Trophoblast cell (in vitro differentiated cells and primary cell): ENCODE data around the gene LDLRAD2.

Source experiments
- DNase-seq, 2 donors: peaks; one replicate each; pipeline ENCODE4 v3.0.0-alpha.2; 2016
- H2AFZ ChIP-seq: 2 replicates; pipeline ENCODE4 v1.6.1; 2013; ENCODE audit warnings: low read length, moderate library complexity, mild to moderate bottlenecking; ENCODE audit not compliant: insufficient read depth, poor library complexity
- H2AK5ac ChIP-seq: 2 replicates; pipeline ENCODE4 v1.6.1; 2013; ENCODE audit warnings: mild to moderate bottlenecking, low read length
- H2BK120ac ChIP-seq: 2 replicates; pipeline ENCODE4 v1.6.1; 2013; ENCODE audit warnings: low read length, mild to moderate bottlenecking, moderate library complexity; ENCODE audit not compliant: insufficient read depth, poor library complexity
- H2BK12ac ChIP-seq: 2 replicates; pipeline ENCODE4 v1.6.1; 2013; ENCODE audit warnings: mild to moderate bottlenecking, low read length, moderate library complexity
- H2BK5ac ChIP-seq: 2 replicates; pipeline ENCODE4 v1.6.1; 2013; ENCODE audit warnings: low read length, low read depth, moderate library complexity, mild to moderate bottlenecking; ENCODE audit not compliant: poor library complexity
- H3K14ac ChIP-seq: 2 replicates; pipeline ENCODE4 v1.6.1; 2013; ENCODE audit warnings: mild to moderate bottlenecking, low read length
- H3K18ac ChIP-seq: 2 replicates; pipeline ENCODE4 v1.6.1; 2013; ENCODE audit warnings: mild to moderate bottlenecking, low read length
- H3K23ac ChIP-seq: 2 replicates; pipeline ENCODE4 v1.6.1; 2013; ENCODE audit warnings: low read length
- H3K27ac ChIP-seq: 2 replicates; pipeline ENCODE4 v1.5.1; 2013; ENCODE audit warnings: low read depth, mild to moderate bottlenecking, inconsistent platforms, low read length, moderate library complexity
- H3K27me3 ChIP-seq: 2 replicates; pipeline ENCODE4 v1.6.1; 2013; ENCODE audit warnings: inconsistent platforms, mild to moderate bottlenecking, low read length, moderate library complexity; ENCODE audit not compliant: insufficient read depth
- H3K36me3 ChIP-seq, 2 experiments: 1 replicate in 1 of 2; 2 replicates in 1 of 2; pipeline ENCODE4 v1.6.1; 2013; ENCODE audit warnings: low read length in 2 of 2, mild to moderate bottlenecking in 2 of 2, moderate library complexity in 1 of 2; ENCODE audit not compliant: insufficient read depth in 2 of 2, control insufficient read depth in 1 of 2
- H3K4ac ChIP-seq: 2 replicates; pipeline ENCODE4 v1.6.1; 2013; ENCODE audit warnings: low read depth, mild to moderate bottlenecking, low read length, moderate library complexity
- H3K4me1 ChIP-seq, 2 experiments: 1 replicate in 1 of 2; 2 replicates in 1 of 2; pipeline ENCODE4 v1.6.1; 2013; ENCODE audit warnings: low read length in 2 of 2, mild to moderate bottlenecking in 2 of 2, moderate library complexity in 1 of 2; ENCODE audit not compliant: insufficient read depth in 2 of 2, control insufficient read depth in 1 of 2
- H3K4me2 ChIP-seq: 2 replicates; pipeline ENCODE4 v1.6.1; 2013; ENCODE audit warnings: inconsistent platforms, mild to moderate bottlenecking, low read length, moderate library complexity
- H3K4me3 ChIP-seq: 2 replicates; pipeline ENCODE4 v1.5.1; 2013; ENCODE audit warnings: mild to moderate bottlenecking, low read depth, low read length, inconsistent platforms
- H3K79me1 ChIP-seq: one replicate; pipeline ENCODE4 v1.6.1; 2013; ENCODE audit warnings: low read length
- H3K79me2 ChIP-seq: 2 replicates; pipeline ENCODE4 v1.6.1; 2013; ENCODE audit warnings: low read length, mild to moderate bottlenecking; ENCODE audit not compliant: control insufficient read depth, insufficient read depth, poor library complexity
- H3K9ac ChIP-seq: 2 replicates; pipeline ENCODE4 v1.6.1; 2013; ENCODE audit warnings: mild to moderate bottlenecking, low read length
- H3K9me3 ChIP-seq: 2 replicates; pipeline ENCODE4 v1.6.1; 2013; ENCODE audit warnings: low read depth, mild to moderate bottlenecking, control low read depth, inconsistent platforms, low read length; ENCODE audit not compliant: insufficient read depth
- H4K12ac ChIP-seq: 2 replicates; pipeline ENCODE4 v1.6.1; 2013; ENCODE audit warnings: low read depth, mild to moderate bottlenecking, low read length, moderate library complexity
- H4K8ac ChIP-seq: 2 replicates; pipeline ENCODE4 v1.6.1; 2013; ENCODE audit warnings: low read depth, mild to moderate bottlenecking, low read length, moderate library complexity
- H4K91ac ChIP-seq: one replicate; pipeline ENCODE4 v1.6.1; 2013; ENCODE audit warnings: low read depth, mild to moderate bottlenecking, low read length, moderate library complexity
- WGBS: extraction: QIAGEN DNeasy Blood & Tissue Kit; methylation state at CpG from one replicate; pipeline ENCODE4 v1.1.7; 2013; ENCODE audit warnings: missing lambda C conversion rate; ENCODE audit not compliant: insufficient read length, insufficient coverage; ENCODE audit errors: extremely low coverage; 5-methylcytosine and 5-hydroxymethylcytosine counted together

LDLRAD2 gene

DNA sequence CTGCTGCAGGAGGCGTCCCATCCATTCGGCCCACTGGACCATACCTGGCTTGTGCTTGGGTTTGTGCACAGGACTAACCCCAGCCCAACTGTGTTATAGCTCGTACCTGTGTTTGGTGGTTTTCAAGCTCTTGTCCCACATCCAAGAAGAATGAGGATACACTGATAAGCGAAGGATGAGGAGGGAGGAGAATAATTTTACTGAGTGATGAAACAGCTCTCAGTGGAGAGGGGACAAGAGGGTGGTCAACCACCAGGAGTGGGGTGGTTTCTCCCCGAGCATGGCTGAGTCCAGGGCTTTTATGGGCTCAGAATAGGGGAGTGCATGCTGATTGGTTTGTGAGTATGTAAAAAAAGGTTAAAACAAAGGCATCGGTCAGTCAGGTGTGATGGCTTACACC, 17.0 kb upstream of the LDLRAD2 start:
- Histone ChIP-seq H4K8ac (no peak overlapping the region), H4K91ac (no peak overlapping the region), H3K27me3 (no peaks in the 10 kb centered on the region), H3K4me2 (no peak overlapping the region), H3K4ac (no peak overlapping the region), H2BK5ac (no peak overlapping the region), H3K79me2 (peaks cover 2% of the 10 kb centered on the region), H3K9ac (no peak overlapping the region), H3K23ac (no peak overlapping the region), H3K4me1 (no peaks in the 10 kb centered on the region), H4K12ac (no peak overlapping the region), H2AFZ (no peak overlapping the region), H3K4me3 (no peak overlapping the region), H2BK120ac (no peak overlapping the region), H3K14ac (no peak overlapping the region), H2AK5ac (no peak overlapping the region), H3K9me3 (no peaks in the 10 kb centered on the region), H3K18ac (no peak overlapping the region), H3K27ac (no peak overlapping the region), H3K36me3 (peaks cover 0 to 2% of the 10 kb centered on the region in 2 experiments), H2BK12ac (no peak overlapping the region), H3K79me1 (no peaks in the 10 kb centered on the region)
- no peak for DNase-seq
- no CpG with 5 or more reads among the region's 6 CpGs for WGBS

DNA sequence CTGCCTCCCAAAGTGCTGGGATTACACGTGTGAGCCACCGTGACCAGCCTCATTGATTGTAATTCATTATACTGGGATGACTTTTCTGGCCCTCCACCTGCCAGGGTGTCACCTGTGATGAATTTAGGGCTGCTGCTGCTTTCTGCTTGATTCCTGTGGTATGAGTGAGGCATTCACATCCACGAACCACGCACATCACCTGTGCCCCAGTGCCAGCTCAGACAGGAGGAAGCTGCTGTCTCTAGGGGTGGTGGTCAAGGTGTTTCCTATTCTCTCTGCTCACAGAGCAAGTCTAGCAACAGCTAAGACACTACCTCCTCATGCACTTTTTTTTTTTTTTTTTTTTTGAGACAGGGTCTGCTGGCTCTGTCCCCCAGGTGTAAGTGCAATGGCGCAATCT, 12.3 kb upstream of the LDLRAD2 start:
- DNase-seq = no peak

DNA sequence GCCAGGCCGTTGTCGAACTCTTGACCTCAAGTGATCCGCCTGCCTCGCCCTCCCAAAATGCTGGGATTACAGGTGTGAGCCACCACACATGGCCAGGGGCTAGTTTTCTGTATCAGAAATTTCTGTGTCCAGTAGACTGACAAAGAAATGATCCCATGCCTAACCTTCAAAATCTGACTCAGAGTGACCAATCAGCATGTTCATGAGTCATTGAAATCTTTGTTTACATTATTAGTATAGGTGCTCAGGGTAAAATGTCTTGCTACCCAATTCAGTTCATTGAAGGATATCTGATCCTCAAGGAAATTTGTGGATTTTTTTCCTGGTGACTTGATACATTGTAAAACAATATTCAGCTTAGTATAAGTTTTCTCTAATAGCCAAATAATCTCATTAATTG, 11.0 kb upstream of the LDLRAD2 start:
- Histone ChIP-seq H3K4me2 (no peak overlapping the region), H3K9me3 (no peaks in the 10 kb centered on the region), H3K27ac (no peak overlapping the region), H2AK5ac (no peak overlapping the region), H3K18ac (no peak overlapping the region), H3K4me1 (no peaks in the 10 kb centered on the region), H3K79me1 (no peaks in the 10 kb centered on the region), H3K4me3 (no peak overlapping the region), H4K91ac (no peak overlapping the region), H3K9ac (no peak overlapping the region), H3K14ac (no peak overlapping the region), H3K4ac (no peak overlapping the region), H3K27me3 (no peaks in the 10 kb centered on the region), H2BK5ac (no peak overlapping the region), H3K79me2 (no peaks in the 10 kb centered on the region), H2BK120ac (no peak overlapping the region), H2AFZ (no peak overlapping the region), H2BK12ac (no peak overlapping the region), H4K8ac (no peak overlapping the region), H3K36me3 (no peaks in the 10 kb centered on the region), H3K23ac (no peak overlapping the region), H4K12ac (no peak overlapping the region)
- no CpG with 5 or more reads among the region's 4 CpGs for WGBS
- DNase-seq = no peak

More for the DNA sequence above, 12.3 kb upstream of the LDLRAD2 start:
- peaks cover 0 to 2% of the 10 kb centered on the region in 2 experiments for H3K36me3 ChIP-seq
- no peak overlapping the region for H4K8ac ChIP-seq
- H2BK5ac ChIP-seq = no peak overlapping the region
- no peaks in the 10 kb centered on the region for H3K27me3 ChIP-seq
- no peak overlapping the region for H3K4me3 ChIP-seq
- no CpG with 5 or more reads among the region's 5 CpGs for WGBS
- H3K14ac ChIP-seq = no peak overlapping the region
- H2AK5ac ChIP-seq = no peak overlapping the region
- H3K18ac ChIP-seq = no peak overlapping the region
- no peak overlapping the region for H4K12ac ChIP-seq
- no peak overlapping the region for H2AFZ ChIP-seq
- H3K4me2 ChIP-seq = no peak overlapping the region
- no peak overlapping the region for H3K9ac ChIP-seq
- H2BK12ac ChIP-seq = no peak overlapping the region
- no peak overlapping the region for H3K4ac ChIP-seq
- H3K9me3 ChIP-seq = no peaks in the 10 kb centered on the region
- no peaks in the 10 kb centered on the region for H3K4me1 ChIP-seq
- no peaks in the 10 kb centered on the region for H3K79me1 ChIP-seq
- peaks cover 2% of the 10 kb centered on the region for H3K79me2 ChIP-seq
- H4K91ac ChIP-seq = no peak overlapping the region
- H3K23ac ChIP-seq = no peak overlapping the region
- H3K27ac ChIP-seq = no peak overlapping the region
- H2BK120ac ChIP-seq = no peak overlapping the region

DNA sequence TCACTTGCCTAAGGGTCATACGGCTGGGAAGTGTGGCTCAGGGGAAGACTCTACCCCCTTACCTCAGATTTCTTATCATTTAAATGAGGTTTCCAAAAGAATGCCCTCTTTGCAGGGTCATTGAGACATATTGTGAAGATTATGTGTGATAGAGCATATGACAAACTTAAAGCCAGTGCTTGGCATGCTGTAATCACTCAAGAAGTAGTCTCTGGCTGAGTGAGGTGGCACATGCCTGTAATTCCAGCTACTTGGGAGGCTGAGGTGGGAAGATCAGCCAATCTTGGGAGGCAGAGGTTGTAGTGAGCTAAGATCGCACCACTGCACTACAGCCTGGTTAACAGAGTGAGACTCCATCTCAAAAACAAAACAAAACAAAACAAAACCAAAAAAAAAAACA, 7.5 kb upstream of the LDLRAD2 start:
- Histone ChIP-seq H3K4me3 (no peak overlapping the region), H3K27me3 (no peaks in the 10 kb centered on the region), H3K79me1 (no peaks in the 10 kb centered on the region), H3K14ac (no peak overlapping the region), H2BK120ac (no peak overlapping the region), H3K36me3 (no peaks in the 10 kb centered on the region), H3K9me3 (no peaks in the 10 kb centered on the region), H3K4me2 (no peak overlapping the region), H2AK5ac (no peak overlapping the region), H3K79me2 (no peaks in the 10 kb centered on the region), H3K18ac (no peak overlapping the region), H4K8ac (no peak overlapping the region), H3K9ac (no peak overlapping the region), H4K91ac (no peak overlapping the region), H3K27ac (no peak overlapping the region), H4K12ac (no peak overlapping the region), H2AFZ (no peak overlapping the region), H2BK5ac (no peak overlapping the region), H3K4me1 (no peaks in the 10 kb centered on the region), H2BK12ac (no peak overlapping the region), H3K4ac (no peak overlapping the region), H3K23ac (no peak overlapping the region)
- DNase-seq = peak; percentile 78 to 81
- no CpG with 5 or more reads among the region's 2 CpGs for WGBS
